Measurements from ENCODE around the gene SLC7A6.

- TF ChIP-seq POLR2AphosphoS5 (IDR thresholded peaks at IDR 0.05; ENCODE audit: low read length) (no peak), MXI1 (IDR thresholded peaks at IDR 0.05; ENCODE audit: low read depth, low read length) (no peak), PRDM15 (CRISPR knock-in tag; IDR thresholded peaks at IDR 0.05) (no peak), ZBTB33 (IDR thresholded peaks at IDR 0.05) (no peak), BCL11A (IDR thresholded peaks at IDR 0.05; ENCODE audit: low read depth, low read length) (no peak), MEF2A (IDR thresholded peaks at IDR 0.05; ENCODE audit: insufficient read depth, low read depth, low read length) (no peak), SMAD5 (IDR thresholded peaks at IDR 0.05; ENCODE audit: low read depth) (no peak), EZH2 (IDR thresholded peaks at IDR 0.05; ENCODE audit: borderline replicate concordance, control insufficient read depth, low read depth, low read length) (no peak), CTCF (IDR thresholded peaks at IDR 0.05 in 2 of 3, conservative IDR thresholded peaks at IDR 0.05 in 1 of 3; ENCODE audit: control insufficient read depth in 2 of 3, extremely low read depth in 1 of 3, insufficient read depth in 1 of 3, low read depth in 3 of 3, low read length in 3 of 3) (no peak)
Measured at GRCh38 chr16:68290450-68290849, 26.1 kb downstream of the SLC7A6 start.

All from GM12878 (cell line).